Measurements from ENCODE around the gene IRAG1.

IRAG1 gene

DNA sequence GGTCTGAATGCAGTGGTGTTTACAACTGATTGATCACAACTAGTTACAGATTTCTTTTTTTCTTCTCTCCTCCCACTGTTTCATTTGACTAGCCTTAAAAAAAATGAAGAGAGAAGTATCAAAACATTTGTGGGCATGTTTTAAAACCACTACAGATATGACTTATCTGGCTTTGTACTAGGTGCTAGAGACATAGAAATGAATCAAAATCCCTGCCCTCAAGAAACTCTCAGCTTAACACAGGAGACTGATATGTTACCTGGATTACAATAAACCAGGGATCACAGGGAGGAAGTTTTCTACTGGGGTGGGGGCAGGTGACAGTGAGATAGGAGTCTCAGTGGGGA is 32.3 kb upstream of the IRAG1 start:
- no peak for TF ChIP-seq FOXP2 (optimal IDR thresholded peaks at IDR 0.05; ENCODE audit: borderline replicate concordance, extremely low read depth, extremely low read length, insufficient read depth)
- TF ChIP-seq, protein P1, sequence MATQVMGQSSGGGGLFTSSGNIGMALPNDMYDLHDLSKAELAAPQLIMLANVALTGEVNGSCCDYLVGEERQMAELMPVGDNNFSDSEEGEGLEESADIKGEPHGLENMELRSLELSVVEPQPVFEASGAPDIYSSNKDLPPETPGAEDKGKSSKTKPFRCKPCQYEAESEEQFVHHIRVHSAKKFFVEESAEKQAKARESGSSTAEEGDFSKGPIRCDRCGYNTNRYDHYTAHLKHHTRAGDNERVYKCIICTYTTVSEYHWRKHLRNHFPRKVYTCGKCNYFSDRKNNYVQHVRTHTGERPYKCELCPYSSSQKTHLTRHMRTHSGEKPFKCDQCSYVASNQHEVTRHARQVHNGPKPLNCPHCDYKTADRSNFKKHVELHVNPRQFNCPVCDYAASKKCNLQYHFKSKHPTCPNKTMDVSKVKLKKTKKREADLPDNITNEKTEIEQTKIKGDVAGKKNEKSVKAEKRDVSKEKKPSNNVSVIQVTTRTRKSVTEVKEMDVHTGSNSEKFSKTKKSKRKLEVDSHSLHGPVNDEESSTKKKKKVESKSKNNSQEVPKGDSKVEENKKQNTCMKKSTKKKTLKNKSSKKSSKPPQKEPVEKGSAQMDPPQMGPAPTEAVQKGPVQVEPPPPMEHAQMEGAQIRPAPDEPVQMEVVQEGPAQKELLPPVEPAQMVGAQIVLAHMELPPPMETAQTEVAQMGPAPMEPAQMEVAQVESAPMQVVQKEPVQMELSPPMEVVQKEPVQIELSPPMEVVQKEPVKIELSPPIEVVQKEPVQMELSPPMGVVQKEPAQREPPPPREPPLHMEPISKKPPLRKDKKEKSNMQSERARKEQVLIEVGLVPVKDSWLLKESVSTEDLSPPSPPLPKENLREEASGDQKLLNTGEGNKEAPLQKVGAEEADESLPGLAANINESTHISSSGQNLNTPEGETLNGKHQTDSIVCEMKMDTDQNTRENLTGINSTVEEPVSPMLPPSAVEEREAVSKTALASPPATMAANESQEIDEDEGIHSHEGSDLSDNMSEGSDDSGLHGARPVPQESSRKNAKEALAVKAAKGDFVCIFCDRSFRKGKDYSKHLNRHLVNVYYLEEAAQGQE (IDR thresholded peaks at IDR 0.05; ENCODE audit: insufficient read depth in 1 of 2, low read depth in 2 of 2, low read length in 2 of 2), result no peak
- no peak for TF ChIP-seq POLR2AphosphoS5 (IDR thresholded peaks at IDR 0.05; ENCODE audit: low read depth, low read length)
- no peak for TF ChIP-seq TAF1 (IDR thresholded peaks at IDR 0.05; ENCODE audit: borderline replicate concordance, insufficient read depth, low read length)
- no peak for TF ChIP-seq SIN3A (IDR thresholded peaks at IDR 0.05; ENCODE audit: borderline replicate concordance, insufficient read depth, low read length)

GRCh38 chr11:10725114-10725906 is 31.8 kb upstream of the IRAG1 start:
- TF ChIP-seq SIN3A (IDR thresholded peaks at IDR 0.05; ENCODE audit: borderline replicate concordance, insufficient read depth, low read length) (no peak), POLR2AphosphoS5 (IDR thresholded peaks at IDR 0.05; ENCODE audit: low read depth, low read length) (no peak), TAF1 (IDR thresholded peaks at IDR 0.05; ENCODE audit: borderline replicate concordance, insufficient read depth, low read length) (no peak), FOXP2 (optimal IDR thresholded peaks at IDR 0.05; ENCODE audit: borderline replicate concordance, extremely low read depth, extremely low read length, insufficient read depth) (no peak)
- TF ChIP-seq, protein P1 (IDR thresholded peaks at IDR 0.05; ENCODE audit: insufficient read depth in 1 of 2, low read depth in 2 of 2, low read length in 2 of 2), result no peak

GRCh38 chr11:10722307-10722706 is 28.8 kb upstream of the IRAG1 start:
- no peak for TF ChIP-seq POLR2AphosphoS5 (IDR thresholded peaks at IDR 0.05; ENCODE audit: low read depth, low read length)

- TF ChIP-seq, protein P1 (IDR thresholded peaks at IDR 0.05; ENCODE audit: insufficient read depth in 1 of 2, low read depth in 2 of 2, low read length in 2 of 2), result no peak
- no peak for TF ChIP-seq FOXP2 (optimal IDR thresholded peaks at IDR 0.05; ENCODE audit: borderline replicate concordance, extremely low read depth, extremely low read length, insufficient read depth)
- TF ChIP-seq POLR2AphosphoS5 (IDR thresholded peaks at IDR 0.05; ENCODE audit: low read depth, low read length), result no peak
- TF ChIP-seq SIN3A (IDR thresholded peaks at IDR 0.05; ENCODE audit: borderline replicate concordance, insufficient read depth, low read length), result no peak
- TF ChIP-seq TAF1 (IDR thresholded peaks at IDR 0.05; ENCODE audit: borderline replicate concordance, insufficient read depth, low read length), result no peak
Observed at GRCh38 chr11:10720881-10721376, 27.4 kb upstream of the IRAG1 start.

DNA sequence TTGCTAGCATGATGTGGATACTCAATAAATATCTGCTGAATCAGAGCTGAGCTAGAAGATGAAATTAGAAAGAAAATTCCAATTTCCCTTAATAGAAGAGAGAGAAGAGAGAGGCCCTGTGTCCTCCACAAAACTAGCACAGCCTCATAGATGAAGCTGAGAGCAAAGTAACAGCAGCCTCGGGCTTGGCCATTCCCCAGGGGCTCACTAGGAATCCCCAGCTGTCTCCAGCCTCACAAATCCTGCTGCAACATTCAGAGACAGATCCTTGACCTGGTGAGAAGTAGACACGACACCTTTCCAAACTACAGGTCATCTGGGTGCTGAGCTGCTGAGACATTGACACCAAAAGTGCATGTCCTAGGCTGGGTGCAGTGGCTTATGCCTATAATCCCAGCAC is 26.1 kb upstream of the IRAG1 start:
- no peak for TF ChIP-seq SIN3A (IDR thresholded peaks at IDR 0.05; ENCODE audit: borderline replicate concordance, insufficient read depth, low read length)
- TF ChIP-seq POLR2AphosphoS5 (IDR thresholded peaks at IDR 0.05; ENCODE audit: low read depth, low read length), result no peak
- TF ChIP-seq, protein P1 (IDR thresholded peaks at IDR 0.05; ENCODE audit: insufficient read depth in 1 of 2, low read depth in 2 of 2, low read length in 2 of 2), result no peak
- no peak for TF ChIP-seq TAF1 (IDR thresholded peaks at IDR 0.05; ENCODE audit: borderline replicate concordance, insufficient read depth, low read length)
- no peak for TF ChIP-seq FOXP2 (optimal IDR thresholded peaks at IDR 0.05; ENCODE audit: borderline replicate concordance, extremely low read depth, extremely low read length, insufficient read depth)
